H1 (cell line): ENCODE data around the gene CSKMT. TPM values are rescaled to one million over a fixed set of nuclear protein-coding genes. Genes with fewer than 3 reads are reported as not detected.
A peak's percentile ranks its signal among the peaks of the same experiment; 100 is the strongest.

Source experiments
- CTCF ChIA-PET: fragments of 300-600 bp; sonication (Branson Sonifier 250); formaldehyde crosslinking; loops from one replicate; lab custom pipeline; 2021; ENCODE audit not compliant: partially characterized antibody; lab: Charles Lee
- POLR2A ChIA-PET: fragments of 300-600 bp; sonication (Branson Sonifier 250); formaldehyde crosslinking; loops from one replicate; lab custom pipeline; 2021; ENCODE audit warnings: inconsistent platforms; ENCODE audit not compliant: partially characterized antibody; lab: Charles Lee
- DNase-seq, 2 experiments: peaks; one replicate each; pipeline versions ENCODE4 v3.0.0 to v3.0.0-alpha.2; 2010 to 2022; ENCODE audit warnings: low spot score in 2 of 2, low read depth in 1 of 2, mixed read lengths in 1 of 2
- FAIRE-seq: peaks from 2 replicates; lab custom pipeline; 2011; peaks lifted over from hg19 to GRCh38; lab: Jason Lieb, UNC
- H2AFZ ChIP-seq: 2 replicates; pipeline ENCODE4 v1.8.1; 2012; ENCODE audit warnings: low read length, inconsistent platforms
- H2AK5ac ChIP-seq: 2 replicates; pipeline ENCODE4 v1.6.1; 2013; ENCODE audit warnings: low read depth, low read length
- H2BK120ac ChIP-seq: replicated peaks from 2 replicates; pipeline ENCODE3; 2013; ENCODE audit warnings: low read depth, low read length, inconsistent platforms
- H2BK12ac ChIP-seq: 2 replicates; pipeline ENCODE4 v1.6.1; 2013; ENCODE audit warnings: low read depth, low read length
- H2BK15ac ChIP-seq: 2 replicates; pipeline ENCODE4 v1.6.1; 2013; ENCODE audit warnings: low read length
- H2BK20ac ChIP-seq: 2 replicates; pipeline ENCODE4 v1.6.1; 2013; ENCODE audit warnings: low read length
- H2BK5ac ChIP-seq: 2 replicates; pipeline ENCODE4 v1.6.1; 2013; ENCODE audit warnings: low read depth, low read length
- H3K14ac ChIP-seq: 2 replicates; pipeline ENCODE4 v1.6.1; 2013; ENCODE audit warnings: inconsistent platforms; ENCODE audit not compliant: insufficient read length
- H3K18ac ChIP-seq: 2 replicates; pipeline ENCODE4 v1.6.1; 2013; ENCODE audit warnings: low read length; ENCODE audit errors: extremely low read depth
- H3K23ac ChIP-seq: 2 replicates; pipeline ENCODE4 v1.6.1; 2013; ENCODE audit warnings: inconsistent platforms; ENCODE audit not compliant: insufficient read length
- H3K23me2 ChIP-seq: 2 replicates; pipeline ENCODE4 v1.6.1; 2013; ENCODE audit warnings: low read depth, low read length
- H3K27ac ChIP-seq: 2 replicates; pipeline ENCODE4 v1.6.1; 2011; ENCODE audit warnings: low read depth, low read length, inconsistent platforms
- H3K27me3 ChIP-seq, 4 experiments: replicated peaks in 1 of 4; 1 replicate in 1 of 4; 2 replicates in 3 of 4; pipeline versions ENCODE4 v1.6.1 to v1.8.1; 2011 to 2013; ENCODE audit warnings: low read length in 3 of 4, mild to moderate bottlenecking in 3 of 4, inconsistent platforms in 2 of 4, mixed read lengths in 2 of 4, moderate library complexity in 1 of 4; ENCODE audit not compliant: control insufficient read depth in 3 of 4, insufficient read depth in 3 of 4; ENCODE audit errors: extremely low read depth in 1 of 4
- H3K36me3 ChIP-seq, 4 experiments: 2 replicates each; pipeline versions ENCODE4 v1.6.1 to v1.8.1; 2011 to 2013; ENCODE audit warnings: mild to moderate bottlenecking in 4 of 4, low read length in 3 of 4, moderate library complexity in 2 of 4, control low read depth in 1 of 4, inconsistent platforms in 1 of 4; ENCODE audit not compliant: insufficient read depth in 4 of 4, control insufficient read depth in 2 of 4
- H3K4ac ChIP-seq: replicated peaks from 2 replicates; pipeline ENCODE3; 2013; ENCODE audit warnings: low read length, low read depth, mixed read lengths, inconsistent platforms; ENCODE audit not compliant: insufficient read length
- H3K4me1 ChIP-seq, 4 experiments: replicated peaks in 1 of 4; 1 replicate in 1 of 4; 2 replicates in 3 of 4; pipeline versions ENCODE4 v1.6.1 to v1.8.1; 2011 to 2013; ENCODE audit warnings: low read length in 3 of 4, inconsistent platforms in 2 of 4, mixed read lengths in 1 of 4; ENCODE audit not compliant: insufficient read depth in 4 of 4, control insufficient read depth in 3 of 4
- H3K4me2 ChIP-seq, 2 experiments: 2 replicates each; pipeline versions ENCODE4 v1.6.1 to v1.8.1; 2011 to 2013; ENCODE audit warnings: low read depth in 2 of 2, low read length in 2 of 2, control low read depth in 1 of 2, inconsistent platforms in 1 of 2, mild to moderate bottlenecking in 1 of 2; ENCODE audit not compliant: insufficient read depth in 1 of 2
- H3K4me3 ChIP-seq, 4 experiments: fragments of 200-600, 300-600 bp in 1 of 4; sonication (generic), shearing (Covaris generic), sonication (Bioruptor Twin) in 1 of 4; 2 replicates each; pipeline versions ENCODE4 v1.5.1 to v1.8.1; 2011 to 2016; ENCODE audit warnings: low read length in 4 of 4, low read depth in 3 of 4, control low read depth in 2 of 4, inconsistent platforms in 2 of 4, mild to moderate bottlenecking in 2 of 4, mixed read lengths in 1 of 4, moderate library complexity in 1 of 4; ENCODE audit not compliant: insufficient read depth in 2 of 4; ENCODE audit errors: extremely low read depth in 1 of 4
- H3K56ac ChIP-seq: replicated peaks from 2 replicates; pipeline ENCODE3; 2013; ENCODE audit warnings: low read depth, mild to moderate bottlenecking, mixed read lengths, low read length, inconsistent platforms; ENCODE audit not compliant: insufficient read length
- H3K79me1 ChIP-seq: 2 replicates; pipeline ENCODE4 v1.6.1; 2013; ENCODE audit warnings: low read depth, low read length, control low read depth
- H3K79me2 ChIP-seq, 2 experiments: 2 replicates each; pipeline versions ENCODE4 v1.6.1 to v1.8.1; 2012 to 2013; ENCODE audit warnings: low read length in 2 of 2, mild to moderate bottlenecking in 2 of 2, inconsistent platforms in 1 of 2; ENCODE audit not compliant: insufficient read depth in 2 of 2, control insufficient read depth in 1 of 2
- H3K9ac ChIP-seq, 4 experiments: replicated peaks in 1 of 4; 1 replicate in 1 of 4; 2 replicates in 3 of 4; pipeline versions ENCODE4 v1.6.1 to v1.8.1; 2011 to 2013; ENCODE audit warnings: low read depth in 3 of 4, low read length in 3 of 4, control low read depth in 2 of 4, mild to moderate bottlenecking in 2 of 4, moderate library complexity in 2 of 4, inconsistent platforms in 1 of 4; ENCODE audit errors: extremely low read depth in 1 of 4
- H3K9me3 ChIP-seq, 2 experiments: 2 replicates each; pipeline versions ENCODE4 v1.6.1 to v1.8.1; 2012 to 2013; ENCODE audit warnings: mild to moderate bottlenecking in 2 of 2, moderate library complexity in 2 of 2, control low read depth in 1 of 2, inconsistent platforms in 1 of 2, low read depth in 1 of 2, low read length in 1 of 2, mixed read lengths in 1 of 2; ENCODE audit not compliant: insufficient read depth in 2 of 2
- H4K20me1 ChIP-seq, 2 experiments: replicated peaks in 1 of 2; 2 replicates each; pipeline versions ENCODE3 to v1.8.1; 2011 to 2013; ENCODE audit warnings: inconsistent platforms in 2 of 2, low read length in 2 of 2, mild to moderate bottlenecking in 1 of 2; ENCODE audit not compliant: insufficient read depth in 2 of 2, control insufficient read depth in 1 of 2
- H4K5ac ChIP-seq: 2 replicates; pipeline ENCODE4 v1.6.1; 2013; ENCODE audit warnings: low read length, low read depth, mixed read lengths, inconsistent platforms; ENCODE audit not compliant: insufficient read length
- H4K8ac ChIP-seq: 2 replicates; pipeline ENCODE4 v1.8.0; 2013; ENCODE audit warnings: mild to moderate bottlenecking, moderate library complexity, low read length, inconsistent platforms; ENCODE audit not compliant: insufficient read depth; ENCODE audit errors: extremely low read depth
- H4K91ac ChIP-seq: replicated peaks from 2 replicates; pipeline ENCODE3; 2013; ENCODE audit warnings: low read length, mixed read lengths, inconsistent platforms; ENCODE audit not compliant: insufficient read length
- ASH2L ChIP-seq: fragments of 200-600, 300-600 bp; sonication (generic); IDR thresholded peaks from one replicate; pipeline ENCODE4 v1.7.1; 2017; ENCODE audit warnings: low read length
- ATF2 ChIP-seq: IDR thresholded peaks from 2 replicates; pipeline ENCODE4 v1.6.1; 2012; ENCODE audit warnings: low read length, inconsistent platforms
- ATF3 ChIP-seq: IDR thresholded peaks from 2 replicates; pipeline ENCODE4 v1.6.1; 2011; ENCODE audit warnings: low read depth, mild to moderate bottlenecking, low read length; ENCODE audit not compliant: insufficient read depth
- BCL11A ChIP-seq, 2 experiments: IDR thresholded peaks; one replicate each; pipeline ENCODE4 v1.6.1; 2011; ENCODE audit warnings: low read depth in 2 of 2, low read length in 2 of 2, mild to moderate bottlenecking in 2 of 2
- CHD1 ChIP-seq: IDR thresholded peaks from 2 replicates; pipeline ENCODE4 v1.6.1; 2012; ENCODE audit warnings: low read depth, low read length, improper control_type of control experiment
- GTF2F1 ChIP-seq: IDR thresholded peaks from 2 replicates; pipeline ENCODE4 v1.6.1; 2012; ENCODE audit warnings: low read depth, low read length, improper control_type of control experiment, borderline replicate concordance
- JUND ChIP-seq: IDR thresholded peaks from 2 replicates; pipeline ENCODE4 v1.6.1; 2011; ENCODE audit warnings: mild to moderate bottlenecking, improper control_type of control experiment, low read length
- RXRA ChIP-seq: IDR thresholded peaks from 2 replicates; pipeline ENCODE4 v1.6.1; 2011; ENCODE audit warnings: low read depth, mild to moderate bottlenecking, low read length, moderate library complexity; ENCODE audit not compliant: insufficient read depth
- SIN3A ChIP-seq, 2 experiments: IDR thresholded peaks in 1 of 2; conservative IDR thresholded peaks in 1 of 2; 2 replicates each; pipeline ENCODE4 v1.6.1; 2011 to 2012; ENCODE audit warnings: low read length in 2 of 2, improper control_type of control experiment in 1 of 2, low read depth in 1 of 2, mild to moderate bottlenecking in 1 of 2
- SP1 ChIP-seq: IDR thresholded peaks from 2 replicates; pipeline ENCODE4 v1.6.1; 2011; ENCODE audit warnings: low read depth, low read length
- ZNF274 ChIP-seq: IDR thresholded peaks from 2 replicates; pipeline ENCODE4 v1.7.0; 2012; ENCODE audit warnings: low read length, borderline replicate concordance; ENCODE audit errors: extremely low read depth
- WGBS, 2 experiments: shearing (Covaris generic) in 1 of 2; methylation state at CpG; one replicate each; pipeline versions ENCODE4 v1.1.6 to v1.1.7; 2013 to 2015; ENCODE audit warnings: low lambda C conversion rate in 2 of 2, mixed read lengths in 2 of 2, inconsistent platforms in 1 of 2, low coverage in 1 of 2, missing lambda C conversion rate in 1 of 2; ENCODE audit not compliant: insufficient replicate concordance in 2 of 2, insufficient coverage in 1 of 2, insufficient read length in 1 of 2; ENCODE audit errors: extremely low coverage in 1 of 2, missing lambda C conversion rate in 1 of 2; 5-methylcytosine and 5-hydroxymethylcytosine counted together
- polyA plus RNA-seq, 7 experiments: library from polyadenylated mRNA; depleted of rRNA in 3 of 7; stranded (reverse) in 5 of 7; unstranded in 2 of 7; fragments of >200 nt in 5 of 7; fragments of 200-250 nt in 2 of 7; gene quantifications; 1 replicate in 5 of 7; 2 replicates in 1 of 7; 4 replicates in 1 of 7; pipeline versions ENCODE4 v1.2.1 to v1.2.3, GENCODE V29; 2011 to 2013; ENCODE audit warnings: missing spikeins in 2 of 7, mixed read lengths in 2 of 7
- total RNA-seq: library from RNA; stranded (reverse); fragmentation: NEBNext Ultra II Directional; extraction: Animal tissue kit (Norgen Biotek cat#: 25700); gene quantifications from 2 replicates; pipeline ENCODE4 v1.2.1, GENCODE V29; 2021

The CSKMT gene
- total and polyA plus RNA-seq, 2 of the 8 experiments (the other 6 are each of a cell fraction or from before 2014, with no cell fraction given) = 12.0 to 66.1 TPM

- H4K8ac ChIP-seq = peak overlapping the region; percentile 88; the same call in 1 of the 2 replicates
- H3K4me1 ChIP-seq = peaks cover 0 to 4% (median 0%) of the 10 kb centered on the region in 4 experiments; a peak in 2 of 7 replicates
- no peak overlapping the region for H3K14ac ChIP-seq
- H3K9me3 ChIP-seq = no peaks in the 10 kb centered on the region
- H3K79me2 ChIP-seq = no peaks in the 10 kb centered on the region
- no peak overlapping the region for H2BK120ac ChIP-seq
- H3K4ac ChIP-seq = no peak overlapping the region
- ChIA-PET POLR2A (interaction anchor here (0.7 to 61.4 kb wide), 4 partner anchors 18 to 296 kb away, joined by 3 to 2041 read pairs (median 10); partner anchors contain the start of genes BSCL2, C11orf98, CSKMT and GANAB), CTCF (interaction anchor here (0.6 to 4.8 kb wide), 6 partner anchors 11 to 293 kb away, joined by 3 to 35 read pairs (median 4); partner anchors contain the start of genes BSCL2, GNG3, LBHD1 and UQCC3)
- no peak overlapping the region for H2BK20ac ChIP-seq
- WGBS, 2 experiments = 100% methylated on average over 1 of the region's 1 CpG; no CpG with 5 or more reads in 1 of the 2 experiments
- H3K79me1 ChIP-seq = no peaks in the 10 kb centered on the region
- no peak overlapping the region for H2BK15ac ChIP-seq
- no peak overlapping the region for H3K4me3 ChIP-seq
- no peak overlapping the region for H2AFZ ChIP-seq
- H2AK5ac ChIP-seq = no peak overlapping the region
- DNase-seq (no peak), FAIRE-seq (no peak)
- H4K5ac ChIP-seq = no peak overlapping the region
- peak overlapping the region in 1 of 2 experiments; percentile 1; a peak in 1 of 4 replicates for H3K4me2 ChIP-seq
- no peaks in the 10 kb centered on the region for H3K23me2 ChIP-seq
- H3K9ac ChIP-seq = no peak overlapping the region
- H2BK12ac ChIP-seq = no peak overlapping the region
- H3K18ac ChIP-seq = no peak overlapping the region
- H4K91ac ChIP-seq = no peak overlapping the region
- no peaks in the 10 kb centered on the region for H3K27me3 ChIP-seq
- no peak overlapping the region for H3K27ac ChIP-seq
- no peak overlapping the region for H3K23ac ChIP-seq
- H4K20me1 ChIP-seq = peaks cover 0 to 6% of the 10 kb centered on the region in 2 experiments
- H3K56ac ChIP-seq = no peak overlapping the region
- H3K36me3 ChIP-seq = peaks cover 10 to 27% (median 24%) of the 10 kb centered on the region in 4 experiments; a peak in 6 of 8 replicates
- no peak overlapping the region for H2BK5ac ChIP-seq
- TF ChIP-seq RXRA (no peak), GTF2F1 (no peak), ATF2 (no peak), ATF3 (no peak), ZNF274 (no peak), SP1 (no peak), BCL11A (IDR thresholded peaks at IDR 0.05; ENCODE audit: low read depth in 2 of 2, low read length in 2 of 2) (no peak), CHD1 (no peak), SIN3A (conservative IDR thresholded peaks at IDR 0.05 in 1 of 2, IDR thresholded peaks at IDR 0.05 in 1 of 2; ENCODE audit: low read depth in 1 of 2, low read length in 2 of 2) (no peak), ASH2L (no peak), JUND (no peak)
Observed at GRCh38 chr11:62688491-62688890, 23.4 kb downstream of the CSKMT start.
